T-helper 1 cell (primary cell): Measurements from ENCODE around the gene MAL.

Source experiments
- DNase-seq, 5 donors: peaks; one replicate each; pipeline ENCODE4 v3.0.0-alpha.2; 2012 to 2020

MAL gene

DNA sequence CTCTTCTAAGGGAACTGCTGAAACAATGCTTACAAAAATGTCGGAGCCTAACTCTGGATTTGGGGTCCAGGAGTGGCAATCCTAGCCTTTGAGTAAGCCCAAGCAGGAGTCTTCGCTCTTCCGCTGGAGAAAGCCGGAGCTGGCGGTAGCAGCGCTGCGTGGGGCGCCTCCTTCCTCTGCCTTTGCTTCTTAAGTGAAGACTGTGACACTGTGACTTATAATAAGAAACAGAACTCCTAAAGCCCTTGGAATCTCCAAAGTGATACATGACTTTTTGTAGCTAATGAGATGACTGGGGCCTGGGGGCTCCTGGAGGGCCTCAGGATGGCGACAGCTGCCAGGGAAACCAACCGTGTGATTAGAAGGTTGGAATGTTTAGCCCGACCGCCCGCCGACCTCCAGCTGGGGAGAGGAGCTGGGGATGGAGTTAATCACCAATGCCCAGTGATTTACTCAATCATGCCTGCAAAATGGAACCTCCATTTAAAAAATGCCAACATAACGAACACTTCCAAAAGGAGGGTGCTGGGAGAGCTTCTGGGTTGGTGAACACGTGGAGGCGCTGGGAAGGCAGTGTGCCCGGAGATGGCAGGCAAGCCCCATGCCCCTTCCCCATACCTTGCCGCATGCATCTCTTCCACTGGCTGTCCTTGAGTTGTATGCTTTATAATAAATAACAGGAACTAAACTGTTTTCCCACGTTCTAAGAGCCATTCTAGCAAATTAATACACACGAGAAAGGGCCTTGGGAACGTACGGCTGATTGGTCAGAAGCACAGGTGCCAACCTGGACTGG lies 29.0 kb upstream of the MAL start:
- DNase-seq, result no peak

DNA sequence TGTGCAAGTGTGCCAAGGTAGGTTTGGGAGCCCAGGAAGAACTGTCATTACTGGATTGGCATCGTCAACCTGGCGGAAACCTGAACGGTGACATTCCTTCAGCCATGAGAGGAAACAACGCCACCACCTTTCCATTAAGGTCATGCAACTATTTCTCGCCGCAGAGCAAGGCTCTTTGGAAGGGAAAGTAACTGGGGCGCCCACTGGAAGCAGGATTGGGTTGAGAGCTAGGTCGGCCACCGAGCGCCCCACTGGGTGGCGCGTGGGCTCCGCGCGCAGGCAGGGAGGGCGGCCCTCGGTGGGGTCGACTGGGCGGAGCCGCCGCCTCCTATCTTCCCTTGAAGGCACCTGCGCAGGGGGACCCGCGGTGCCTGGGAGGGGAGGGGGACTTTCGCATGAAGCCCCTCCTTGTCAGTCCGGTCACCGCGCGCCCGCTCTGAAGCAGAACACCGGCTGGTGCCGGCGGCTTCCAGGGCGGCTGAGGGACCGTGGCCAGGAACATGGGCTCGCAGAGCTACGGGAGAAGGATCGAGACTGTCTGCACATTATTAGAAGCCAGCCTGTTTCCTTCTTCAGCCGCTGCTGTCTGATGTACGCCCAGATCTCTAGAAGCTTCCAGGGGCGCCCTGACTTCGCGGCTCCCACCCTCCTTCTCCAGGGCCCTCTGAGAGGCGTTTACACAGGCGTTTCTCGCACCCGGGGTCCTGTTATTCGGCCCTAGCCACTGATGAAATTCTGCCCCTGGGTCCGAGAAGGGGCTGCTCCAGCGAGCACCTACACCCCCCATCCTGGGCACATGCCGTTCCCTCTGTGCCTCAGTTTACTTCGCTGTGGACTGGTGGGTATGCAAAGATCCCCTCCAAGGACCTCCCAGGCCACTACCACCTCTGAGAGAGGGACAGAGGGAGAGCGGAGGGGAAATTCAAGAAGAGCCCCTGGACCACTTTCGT lies 27.3 kb upstream of the MAL start:
- DNase-seq, result no peak

DNA sequence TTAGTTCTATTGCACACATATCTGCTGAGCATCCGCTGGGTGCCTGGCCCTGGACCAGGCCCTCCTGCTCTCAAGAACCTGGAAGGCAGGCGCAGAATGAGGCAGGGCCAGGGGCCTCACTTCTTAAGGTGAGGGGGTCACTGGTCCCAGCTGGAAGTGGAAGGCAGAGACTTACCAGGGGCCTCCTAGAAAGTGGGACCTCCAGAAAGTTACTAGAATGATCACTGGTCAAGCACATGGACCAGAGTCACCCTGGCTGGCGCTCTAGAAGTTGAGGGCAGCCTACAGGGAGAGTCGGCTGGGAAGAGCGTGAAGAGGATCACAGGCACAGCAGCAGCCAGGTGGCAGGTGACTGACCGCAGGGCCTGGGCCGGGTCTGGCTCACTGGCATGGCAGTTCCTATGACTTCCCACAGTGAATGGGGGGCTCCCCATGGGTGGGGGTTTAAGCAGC lies 26.1 kb upstream of the MAL start:
- no peak for DNase-seq

DNA sequence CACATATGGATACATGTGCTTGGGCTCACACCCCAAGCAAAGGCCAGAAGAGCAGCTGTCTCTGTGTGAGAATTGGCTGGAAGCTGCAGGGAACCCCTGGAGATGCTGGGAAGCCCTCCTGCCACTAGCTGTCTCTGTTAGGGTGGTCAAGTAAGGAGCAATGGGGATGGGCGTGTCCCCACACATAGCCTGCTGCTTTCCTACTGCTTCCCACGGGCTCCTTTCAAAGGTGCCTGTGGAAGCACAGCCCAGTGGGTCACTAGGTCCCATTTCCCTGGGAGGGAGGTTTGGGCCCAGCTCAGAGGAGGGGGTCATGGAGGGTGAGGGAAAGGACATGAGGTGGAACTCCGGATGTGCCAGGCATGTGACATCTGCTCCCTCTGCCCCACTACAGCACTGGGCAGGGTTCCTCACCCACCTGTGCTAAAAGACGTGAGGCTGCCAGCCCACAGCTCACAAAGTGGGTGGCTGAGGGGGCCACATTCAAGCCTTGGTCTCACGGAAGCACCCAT lies 24.4 kb upstream of the MAL start:
- DNase-seq, result no peak

DNA sequence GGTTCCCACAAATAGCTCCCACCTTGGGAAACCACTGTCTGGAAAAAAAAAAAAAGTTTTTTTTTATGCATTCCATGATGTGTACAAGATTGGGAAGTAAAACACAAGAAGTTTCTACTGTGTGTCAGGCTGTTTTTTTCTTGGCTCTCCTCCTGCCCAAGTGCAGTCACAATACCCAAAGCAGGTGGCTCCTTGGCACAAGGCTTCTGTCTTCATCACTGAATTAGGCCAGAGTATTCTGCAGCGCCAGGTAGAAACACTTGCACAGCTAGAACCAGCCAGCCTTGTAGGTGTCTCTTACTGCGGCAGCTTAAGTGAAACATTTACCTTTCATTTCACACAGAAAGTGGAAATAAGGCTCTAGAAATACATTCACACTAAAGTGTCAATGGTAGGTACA lies 23.8 kb upstream of the MAL start:
- DNase-seq, result no peak

DNA sequence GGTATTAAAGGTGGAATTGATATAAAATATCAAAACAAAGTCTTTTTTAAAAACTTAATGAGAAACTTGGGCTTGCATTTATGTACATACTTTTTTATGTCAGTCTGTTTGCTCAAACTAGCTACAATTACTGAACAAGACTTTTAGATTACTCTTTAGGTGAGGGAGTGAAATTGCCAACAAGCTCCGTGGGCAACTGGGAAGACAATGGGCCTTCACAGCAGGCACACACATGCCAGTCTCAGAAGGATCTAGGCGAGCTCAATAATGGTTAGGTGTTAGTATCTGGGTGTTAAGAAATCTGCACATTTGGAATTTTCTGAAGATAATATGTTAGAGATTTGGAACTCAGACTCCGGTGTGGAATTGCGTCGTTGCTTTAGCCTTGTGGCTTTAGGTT lies 23.0 kb upstream of the MAL start:
- no peak for DNase-seq

DNA sequence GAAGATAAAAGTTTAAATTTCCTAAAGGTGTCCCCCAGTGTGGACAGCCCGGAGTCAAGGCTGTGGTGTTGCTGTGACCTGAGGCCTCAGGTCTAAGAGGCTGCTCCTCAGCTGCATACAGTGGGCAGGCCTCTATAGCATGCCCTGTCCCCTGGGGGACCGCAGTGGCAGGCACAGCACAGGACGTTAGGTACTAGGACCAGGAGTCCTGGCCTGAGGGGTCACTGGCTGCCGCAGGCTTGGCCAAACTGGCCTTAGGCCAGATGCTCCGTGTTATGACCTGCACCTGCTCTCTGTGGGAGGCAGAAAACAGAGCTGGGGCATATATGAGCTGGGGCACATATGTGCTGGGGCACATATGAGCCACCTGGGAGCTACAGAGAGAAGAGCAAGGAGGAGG lies 21.2 kb upstream of the MAL start:
- no peak for DNase-seq

DNA sequence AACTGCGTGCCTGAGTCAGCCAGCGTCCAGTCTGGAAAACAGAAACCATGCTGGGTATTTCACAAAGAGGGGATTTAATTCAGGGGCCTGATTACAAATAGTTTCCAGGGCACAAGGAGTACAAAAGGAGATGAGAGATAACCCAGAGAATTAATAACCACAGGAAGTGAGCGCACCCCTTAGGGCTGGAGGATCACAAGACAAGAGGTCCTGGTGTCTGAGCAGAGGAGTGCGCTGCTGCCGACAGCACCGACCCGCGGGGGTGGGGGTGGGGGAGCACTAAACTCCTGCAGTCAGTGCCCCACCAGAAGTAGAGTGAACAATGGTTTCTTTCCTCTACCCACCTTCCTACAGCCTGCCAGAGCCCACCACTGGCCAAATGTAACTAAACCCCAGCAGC lies 20.8 kb upstream of the MAL start:
- no peak for DNase-seq

DNA sequence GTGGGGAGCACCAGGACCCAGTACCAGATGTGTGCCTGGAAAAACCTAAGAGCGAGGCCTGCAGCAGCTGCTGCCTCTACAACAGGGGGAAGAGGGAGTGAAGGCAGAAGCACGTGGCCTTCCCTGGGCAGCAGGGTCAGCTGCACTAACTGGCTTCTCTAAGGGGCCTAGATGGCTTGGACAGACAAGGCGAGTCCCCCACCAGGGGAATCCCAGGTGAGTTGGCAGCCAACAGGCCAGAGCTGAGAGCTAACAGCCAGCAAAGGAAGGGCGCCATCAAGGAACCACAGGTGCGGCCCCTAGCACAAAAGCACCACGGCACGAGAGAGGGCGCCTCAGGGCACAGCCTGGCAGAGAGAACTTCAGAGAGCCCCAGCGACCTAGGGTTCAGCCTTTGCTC lies 19.8 kb upstream of the MAL start:
- no peak for DNase-seq

DNA sequence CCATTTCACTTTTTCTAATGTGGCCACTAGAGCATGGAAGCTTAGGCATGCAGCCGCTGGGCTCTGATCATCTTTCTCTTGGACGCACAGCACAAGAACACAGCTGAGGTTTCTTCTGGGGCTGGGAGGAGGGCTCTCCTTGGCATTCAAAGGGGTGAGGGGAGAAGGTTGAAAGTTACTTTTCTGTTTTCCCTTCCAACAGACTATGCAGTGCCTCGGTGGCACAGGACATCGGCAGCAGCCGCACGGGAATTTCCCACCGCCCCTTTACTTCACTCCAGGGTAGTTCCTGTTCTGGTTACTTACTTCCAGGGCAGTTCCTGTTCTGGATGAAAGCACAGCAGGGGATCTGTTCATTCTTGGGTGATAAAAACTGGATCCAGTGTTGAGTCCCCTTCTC lies 18.9 kb upstream of the MAL start:
- no peak for DNase-seq

DNA sequence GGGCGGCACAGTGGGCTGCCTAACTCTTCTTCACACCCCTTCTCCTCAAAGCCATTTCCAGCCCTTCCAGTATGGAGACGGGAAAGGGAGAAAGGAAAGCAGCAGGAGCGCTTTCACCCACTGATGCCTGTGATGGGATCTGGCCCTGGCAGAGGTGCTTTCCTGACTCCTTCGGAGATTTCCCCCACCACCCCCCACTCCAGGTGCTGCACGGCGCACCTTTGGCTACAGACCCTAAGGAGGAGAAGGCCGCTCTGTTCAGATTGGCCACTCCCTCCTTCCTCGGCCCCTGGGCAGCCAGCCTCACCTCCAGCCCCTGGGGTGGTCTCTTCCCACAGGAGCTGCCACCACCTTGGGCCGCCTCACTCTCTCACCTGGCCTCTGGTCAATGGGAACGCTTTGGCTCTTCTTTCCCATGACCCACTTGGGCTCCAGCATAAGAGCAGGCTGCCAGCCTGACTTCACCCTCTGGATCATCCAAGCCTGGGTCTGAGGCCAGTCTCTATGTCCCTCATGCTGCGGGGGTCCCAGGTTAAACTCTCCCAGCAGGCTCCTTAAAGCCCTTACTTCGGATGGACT lies 18.4 kb upstream of the MAL start:
- DNase-seq, result no peak

DNA sequence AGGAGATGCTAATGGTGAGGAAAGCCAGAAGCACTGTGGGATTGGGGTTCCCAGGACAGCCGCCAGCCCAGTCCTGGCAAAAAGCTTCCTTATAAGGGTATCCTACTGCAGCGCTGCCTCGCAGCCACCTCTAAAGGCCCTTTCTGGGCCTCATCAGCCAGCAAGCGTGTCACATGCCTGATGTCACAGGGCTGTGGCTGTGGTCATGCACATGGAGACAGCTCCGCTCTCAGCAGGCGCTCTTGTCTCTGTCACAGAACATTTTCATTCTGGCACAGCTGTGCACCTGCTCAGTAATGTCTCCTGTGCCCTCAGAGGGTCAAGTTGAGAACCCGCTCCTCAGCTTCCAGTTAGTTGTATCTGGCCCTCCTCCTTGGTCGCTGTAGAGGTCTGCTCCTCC lies 17.7 kb upstream of the MAL start:
- DNase-seq, result no peak

DNA sequence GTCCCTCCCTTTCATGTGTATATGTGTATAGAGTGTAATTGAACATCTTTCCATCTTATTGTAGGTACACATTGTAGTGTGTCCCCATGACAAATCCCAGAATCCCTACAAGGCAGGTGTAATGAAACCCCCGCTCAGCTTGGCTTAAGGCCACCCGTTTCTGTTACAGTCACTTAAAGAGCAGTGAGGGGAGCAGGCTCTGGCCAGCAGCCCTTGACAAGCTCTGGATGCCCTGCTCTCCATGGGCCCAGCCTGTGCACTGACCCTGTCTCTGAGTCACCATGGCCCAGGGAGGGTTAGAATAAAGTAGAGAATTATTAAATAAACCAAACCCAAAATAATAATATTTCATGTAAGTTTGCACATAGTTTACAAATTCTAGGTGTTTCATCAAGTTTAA lies 17.2 kb upstream of the MAL start:
- DNase-seq, result no peak

DNA sequence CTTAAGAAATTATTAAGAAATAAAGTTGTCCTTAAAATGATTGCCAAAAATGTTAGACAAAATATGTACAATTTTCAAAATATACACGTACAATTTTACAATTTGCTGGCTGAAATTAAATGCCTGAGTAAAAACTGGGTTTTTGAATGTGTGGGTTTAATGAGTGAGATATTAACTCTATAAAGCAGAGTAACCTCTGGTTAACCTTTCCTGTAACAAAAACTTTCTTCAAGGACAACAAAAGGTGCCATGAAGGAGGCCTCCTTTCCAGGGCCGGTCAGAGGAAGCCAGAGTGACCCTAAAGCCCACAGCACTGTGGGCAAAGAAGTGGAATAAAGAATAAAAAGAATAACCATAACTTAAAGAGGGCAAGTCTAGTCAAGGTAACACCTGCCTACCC lies 16.5 kb upstream of the MAL start:
- DNase-seq, result no peak

DNA sequence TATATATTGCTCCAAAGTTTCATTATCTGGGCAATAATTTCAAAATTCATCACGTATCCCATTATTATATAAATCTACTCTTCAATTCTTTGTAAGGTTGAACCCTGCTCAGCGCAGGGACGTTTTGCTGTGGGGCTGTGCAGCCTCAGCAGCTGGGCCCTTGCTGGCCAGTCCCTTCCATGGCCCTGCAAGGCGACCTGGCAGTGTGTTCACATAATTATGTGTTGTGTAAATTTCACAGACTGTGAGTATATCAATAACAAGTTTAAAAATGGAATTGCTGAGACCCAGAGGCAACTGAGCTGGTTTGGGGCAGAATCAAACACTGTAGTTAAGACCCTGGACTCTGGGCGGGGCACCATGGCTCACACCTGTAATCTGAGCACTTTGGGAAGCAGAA lies 16.1 kb upstream of the MAL start:
- DNase-seq, result no peak

DNA sequence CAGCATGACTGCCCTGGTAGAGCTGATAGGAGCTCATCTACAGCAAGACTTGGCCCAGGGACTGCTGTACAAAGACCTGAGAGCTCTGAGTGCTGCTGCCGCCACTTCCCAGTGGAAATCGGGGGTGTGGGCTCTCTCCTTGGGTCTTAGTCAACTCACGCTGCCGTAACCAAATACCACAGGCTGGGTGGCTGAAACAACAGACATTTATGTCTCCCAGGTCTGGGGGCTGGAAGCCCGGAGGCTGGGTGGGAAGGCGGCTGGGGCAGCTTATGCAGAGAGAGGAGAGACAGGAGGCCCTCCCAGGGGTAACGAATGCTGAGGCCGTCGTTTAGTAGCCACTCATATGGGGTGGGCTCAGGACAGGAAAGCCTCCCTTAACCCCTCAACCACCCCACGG lies 15.4 kb upstream of the MAL start:
- DNase-seq, result no peak

DNA sequence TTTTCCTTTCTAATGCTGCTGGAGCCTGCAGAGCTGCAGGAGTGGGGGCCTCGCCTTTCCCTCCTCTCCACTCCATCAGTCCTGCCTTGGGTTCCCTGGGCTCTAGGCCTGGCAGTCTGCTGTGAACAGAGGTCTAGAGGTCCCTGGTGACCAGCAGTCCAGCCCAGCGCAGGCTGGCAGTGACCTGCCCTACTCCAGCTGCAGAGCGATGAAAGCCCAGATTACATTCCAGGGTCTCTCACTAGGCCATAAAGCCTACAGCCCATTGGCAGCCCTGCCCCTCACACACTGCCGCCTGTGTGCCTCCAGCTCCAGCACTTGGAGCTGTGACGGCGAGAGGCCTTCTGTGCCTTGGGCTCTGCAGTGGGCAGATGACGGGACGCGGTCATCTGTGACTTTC lies 14.8 kb upstream of the MAL start:
- no peak for DNase-seq

DNA sequence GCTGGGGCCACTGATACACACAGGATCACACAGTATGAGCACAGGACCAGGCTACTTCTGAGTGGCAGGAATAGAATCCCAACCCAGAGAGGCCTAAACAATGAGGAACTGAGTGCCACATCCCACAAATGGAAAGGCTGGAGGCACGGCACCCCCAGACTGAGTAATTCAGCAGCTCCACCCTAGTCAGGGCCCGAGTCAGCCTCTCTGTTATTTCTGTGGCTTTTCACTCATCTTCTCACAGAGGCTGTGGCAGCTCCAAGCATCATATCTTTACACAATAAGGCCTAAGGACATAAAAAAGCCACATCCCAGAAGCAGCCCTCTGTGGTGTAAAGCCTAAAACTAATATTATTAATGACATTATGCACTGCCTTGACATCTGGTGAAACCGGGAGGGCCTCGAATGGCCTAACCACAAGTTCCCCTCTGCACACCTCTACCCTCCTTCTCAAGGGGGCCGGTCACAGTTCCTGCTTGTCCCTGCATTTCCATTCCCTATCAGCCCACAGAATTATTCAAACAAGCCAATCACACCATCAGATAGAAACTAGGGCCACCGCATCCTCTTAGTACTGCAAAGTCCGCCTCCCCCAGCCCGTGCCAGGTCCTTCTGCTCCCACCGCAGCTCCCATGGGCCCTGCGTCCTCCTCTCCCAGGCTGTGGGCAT lies 12.5 kb upstream of the MAL start:
- no peak for DNase-seq

DNA sequence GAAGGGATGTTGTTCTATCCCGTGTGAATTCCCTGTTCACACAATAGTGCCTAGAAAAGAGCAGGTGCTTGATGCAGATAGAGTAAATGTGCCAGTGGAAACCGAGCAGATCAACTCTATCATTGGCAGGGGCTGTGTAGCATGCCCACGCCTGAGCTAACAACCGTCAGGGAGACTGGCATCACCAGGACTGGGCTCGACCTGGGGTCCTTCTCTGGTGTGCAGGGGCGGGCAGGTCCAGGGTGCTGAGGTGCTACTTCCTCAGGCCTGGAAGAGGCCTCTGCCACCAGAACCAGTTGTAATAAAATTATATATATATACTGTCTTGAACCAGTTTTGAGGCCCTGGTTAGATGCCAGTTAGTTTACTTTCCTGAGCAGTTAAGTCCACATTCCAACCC lies 11.8 kb upstream of the MAL start:
- DNase-seq, result no peak

DNA sequence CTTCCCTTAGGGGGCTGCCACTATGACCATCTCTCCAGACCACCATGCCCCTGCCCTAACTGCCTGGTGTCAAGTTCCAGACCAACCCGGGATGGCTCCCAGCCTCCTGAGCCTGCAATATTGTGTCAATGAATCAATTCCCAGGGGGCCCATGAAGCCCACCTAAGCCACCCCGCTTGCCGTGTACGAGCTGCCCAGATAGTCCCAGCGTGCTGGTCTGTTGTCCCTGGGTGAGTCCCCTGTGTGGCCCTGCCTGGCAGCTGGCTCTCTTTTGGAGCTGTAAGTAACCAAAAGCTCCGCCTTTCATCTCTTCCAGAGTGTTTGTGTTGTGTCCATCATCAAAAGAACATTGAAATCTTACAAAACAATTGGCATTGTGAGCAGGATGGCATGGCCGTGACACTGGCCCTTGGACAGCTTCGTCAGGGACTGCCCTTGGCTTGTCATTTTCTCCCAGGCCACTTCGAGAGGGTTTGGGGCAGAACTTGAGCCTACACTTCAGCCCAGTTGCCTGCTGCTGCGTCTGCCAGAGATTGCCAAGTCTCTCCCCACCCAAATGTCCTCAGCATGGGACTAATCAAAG lies 11.3 kb upstream of the MAL start:
- no peak for DNase-seq

DNA sequence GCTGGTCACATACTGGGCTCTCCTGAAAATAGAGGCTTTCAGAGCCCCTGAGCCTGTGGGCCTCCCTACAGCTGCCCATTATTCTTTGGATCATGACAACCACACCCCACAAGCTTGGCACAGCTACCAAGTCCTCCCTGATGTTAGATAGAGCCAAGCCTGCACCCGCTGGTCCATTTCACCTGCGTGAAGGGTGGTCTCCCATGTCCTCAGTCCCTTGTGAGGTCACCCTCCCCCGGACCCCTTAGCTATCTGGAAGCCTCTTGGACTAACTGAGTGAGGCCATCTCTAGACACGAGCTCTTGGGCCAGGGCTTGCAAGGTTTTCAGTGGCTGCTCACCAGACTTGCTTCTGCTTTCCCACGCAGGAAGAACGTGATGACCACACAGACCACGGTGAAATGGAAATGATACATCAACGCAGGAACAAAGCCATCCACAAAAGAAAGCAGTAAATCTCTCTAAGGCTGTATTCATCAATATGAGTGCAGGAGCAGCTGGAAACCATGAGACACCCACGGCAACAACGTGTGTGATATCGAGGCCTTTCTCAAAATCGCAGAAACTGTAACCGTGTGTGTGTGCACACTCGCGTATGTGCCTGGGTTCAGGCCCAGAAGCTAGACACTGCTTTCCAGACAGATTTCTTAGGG lies 10.1 kb upstream of the MAL start:
- no peak for DNase-seq

DNA sequence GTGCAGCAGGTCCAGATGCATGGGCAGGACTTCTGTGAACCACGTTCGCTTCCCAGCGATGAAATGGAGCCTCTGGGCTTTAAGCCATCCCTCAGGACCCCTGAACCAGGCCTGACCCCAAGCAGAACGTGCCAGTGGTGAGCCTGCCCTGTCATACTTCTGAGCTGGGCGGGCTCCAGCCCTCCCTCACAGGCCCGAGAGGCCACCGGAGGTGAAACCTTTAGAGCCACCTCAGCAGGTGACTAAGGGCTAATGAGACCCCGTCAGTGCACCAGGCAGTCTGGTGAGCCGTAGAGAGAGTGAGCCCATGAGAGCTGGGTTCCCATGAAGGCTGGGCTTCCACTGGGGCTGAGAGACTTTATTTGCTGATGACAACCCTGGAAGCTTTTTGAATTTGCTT lies 8.9 kb upstream of the MAL start:
- DNase-seq, result no peak
